KMS-11 (cell line): Measurements from ENCODE around the gene CCDC136.

Experiments used
- H2AFZ ChIP-seq: fragments of 200-600 bp; sonication (generic); 2 replicates; pipeline ENCODE4 v1.6.1; 2016; ENCODE audit warnings: antibody characterized with exemption, mixed run types, low read depth
- H3K27ac ChIP-seq: fragments of 200-600 bp; sonication (generic); 2 replicates; pipeline ENCODE4 v1.6.1; 2016; ENCODE audit warnings: mild to moderate bottlenecking, mixed run types
- H3K27me3 ChIP-seq: fragments of 200-600 bp; sonication (generic); 2 replicates; pipeline ENCODE4 v1.6.1; 2017; ENCODE audit warnings: mild to moderate bottlenecking, low read depth, mixed run types, moderate library complexity; ENCODE audit not compliant: insufficient read depth
- H3K36me3 ChIP-seq: fragments of 200-600 bp; sonication (generic); 2 replicates; pipeline ENCODE4 v1.6.1; 2017; ENCODE audit warnings: mild to moderate bottlenecking, mixed run types; ENCODE audit not compliant: insufficient read depth
- H3K4me1 ChIP-seq: fragments of 200-600 bp; sonication (generic); 2 replicates; pipeline ENCODE4 v1.6.1; 2016; ENCODE audit warnings: mild to moderate bottlenecking, low read depth, mixed run types; ENCODE audit not compliant: poor library complexity, severe bottlenecking
- H3K4me2 ChIP-seq: fragments of 200-600 bp; sonication (generic); 2 replicates; pipeline ENCODE4 v1.7.0; 2016; ENCODE audit warnings: mild to moderate bottlenecking, mixed run types
- H3K4me3 ChIP-seq: fragments of 200-600 bp; sonication (generic); IDR thresholded peaks from 2 replicates; pipeline ENCODE4 v1.6.1; 2017; ENCODE audit warnings: low read depth, low read length, mixed read lengths; ENCODE audit not compliant: insufficient read depth
- H3K79me2 ChIP-seq: fragments of 200-600 bp; sonication (generic); 2 replicates; pipeline ENCODE4 v1.6.1; 2016; ENCODE audit warnings: low read depth, mixed run types; ENCODE audit not compliant: insufficient read depth
- H3K9ac ChIP-seq: fragments of 200-600 bp; sonication (generic); 2 replicates; pipeline ENCODE4 v1.6.1; 2016; ENCODE audit warnings: mild to moderate bottlenecking, mixed run types
- H4K20me1 ChIP-seq: fragments of 200-600 bp; sonication (generic); 2 replicates; pipeline ENCODE4 v1.6.1; 2016; ENCODE audit warnings: mild to moderate bottlenecking, mixed run types; ENCODE audit not compliant: insufficient read depth
- TF ChIP-seq, protein P1 (sequence below): fragments of 200-600 bp; sonication (generic); conservative IDR thresholded peaks from 2 replicates; pipeline ENCODE4 v1.6.1; 2017; ENCODE audit warnings: low read depth, mild to moderate bottlenecking, antibody characterized with exemption, low read length, moderate library complexity, mixed read lengths

Gene CCDC136

GRCh38 chr7:128785738-128786137, 6.0 kb upstream of the CCDC136 start:
- no peaks in the 10 kb centered on the region for H4K20me1 ChIP-seq
- no peaks in the 10 kb centered on the region for H3K4me1 ChIP-seq
- no peak overlapping the region for H3K4me2 ChIP-seq
- H3K9ac ChIP-seq: no peak overlapping the region
- TF ChIP-seq, protein P1, sequence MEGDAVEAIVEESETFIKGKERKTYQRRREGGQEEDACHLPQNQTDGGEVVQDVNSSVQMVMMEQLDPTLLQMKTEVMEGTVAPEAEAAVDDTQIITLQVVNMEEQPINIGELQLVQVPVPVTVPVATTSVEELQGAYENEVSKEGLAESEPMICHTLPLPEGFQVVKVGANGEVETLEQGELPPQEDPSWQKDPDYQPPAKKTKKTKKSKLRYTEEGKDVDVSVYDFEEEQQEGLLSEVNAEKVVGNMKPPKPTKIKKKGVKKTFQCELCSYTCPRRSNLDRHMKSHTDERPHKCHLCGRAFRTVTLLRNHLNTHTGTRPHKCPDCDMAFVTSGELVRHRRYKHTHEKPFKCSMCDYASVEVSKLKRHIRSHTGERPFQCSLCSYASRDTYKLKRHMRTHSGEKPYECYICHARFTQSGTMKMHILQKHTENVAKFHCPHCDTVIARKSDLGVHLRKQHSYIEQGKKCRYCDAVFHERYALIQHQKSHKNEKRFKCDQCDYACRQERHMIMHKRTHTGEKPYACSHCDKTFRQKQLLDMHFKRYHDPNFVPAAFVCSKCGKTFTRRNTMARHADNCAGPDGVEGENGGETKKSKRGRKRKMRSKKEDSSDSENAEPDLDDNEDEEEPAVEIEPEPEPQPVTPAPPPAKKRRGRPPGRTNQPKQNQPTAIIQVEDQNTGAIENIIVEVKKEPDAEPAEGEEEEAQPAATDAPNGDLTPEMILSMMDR: no peak
- H2AFZ ChIP-seq: no peak overlapping the region
- no peak overlapping the region for H3K27ac ChIP-seq
- H3K4me3 ChIP-seq: no peak overlapping the region
- no peaks in the 10 kb centered on the region for H3K79me2 ChIP-seq
- peaks cover 11% of the 10 kb centered on the region; the same call in 1 of the 2 replicates for H3K27me3 ChIP-seq
- no peaks in the 10 kb centered on the region for H3K36me3 ChIP-seq

DNA sequence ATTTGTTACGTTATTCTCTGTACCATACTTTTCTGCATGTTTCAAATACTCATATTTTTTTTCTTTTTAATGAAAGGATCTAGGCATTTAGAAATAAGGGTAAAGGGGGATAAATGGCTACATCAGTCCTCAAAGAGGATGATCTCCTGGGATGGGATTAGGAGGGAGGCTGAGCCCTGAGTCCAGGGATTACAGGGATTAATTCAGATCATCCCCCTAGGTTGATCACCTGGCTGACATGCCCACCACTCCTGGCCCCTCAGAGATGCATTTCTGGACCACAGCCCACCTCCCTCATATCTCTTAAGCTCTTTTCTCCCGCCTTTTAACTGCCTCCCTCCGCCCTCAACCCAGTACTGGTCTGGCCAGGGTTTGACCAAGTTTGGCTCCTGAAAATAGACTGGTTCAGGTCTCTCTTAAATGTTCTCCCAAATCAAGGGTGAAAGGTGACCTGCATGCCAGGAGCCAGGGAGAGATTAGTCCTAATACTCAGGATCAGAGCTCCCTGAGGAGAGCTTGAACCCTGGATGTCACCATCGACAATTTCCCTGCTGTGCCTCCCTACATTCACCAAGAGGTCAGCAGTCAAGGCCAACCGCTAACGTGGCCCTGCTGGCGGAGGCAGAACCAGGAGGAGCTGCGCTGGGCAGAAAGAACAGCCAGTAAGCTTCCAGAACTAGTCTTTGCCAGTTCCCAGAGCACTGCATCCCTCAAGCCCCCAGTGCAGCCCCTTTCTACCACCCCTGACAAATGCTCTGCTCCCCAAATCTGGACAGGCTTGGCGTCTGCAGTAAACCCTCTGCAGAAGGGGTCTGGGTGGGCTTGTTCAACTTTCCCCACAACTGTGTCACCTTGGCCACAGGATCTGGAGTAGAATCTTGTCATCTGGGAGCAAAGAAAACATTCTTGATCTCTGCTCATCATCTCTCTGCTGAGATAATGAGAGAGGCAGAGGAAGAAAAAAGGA, 3.0 kb upstream of the CCDC136 start:
- Histone ChIP-seq H3K9ac (no peak overlapping the region), H2AFZ (no peak overlapping the region), H3K4me2 (no peak overlapping the region), H3K4me3 (no peak overlapping the region), H3K27ac (no peak overlapping the region), H4K20me1 (no peaks in the 10 kb centered on the region), H3K79me2 (no peaks in the 10 kb centered on the region), H3K27me3 (peaks cover 11% of the 10 kb centered on the region; the same call in 1 of the 2 replicates), H3K4me1 (peaks cover 10% of the 10 kb centered on the region), H3K36me3 (no peaks in the 10 kb centered on the region)
- TF ChIP-seq, protein P1: no peak

DNA sequence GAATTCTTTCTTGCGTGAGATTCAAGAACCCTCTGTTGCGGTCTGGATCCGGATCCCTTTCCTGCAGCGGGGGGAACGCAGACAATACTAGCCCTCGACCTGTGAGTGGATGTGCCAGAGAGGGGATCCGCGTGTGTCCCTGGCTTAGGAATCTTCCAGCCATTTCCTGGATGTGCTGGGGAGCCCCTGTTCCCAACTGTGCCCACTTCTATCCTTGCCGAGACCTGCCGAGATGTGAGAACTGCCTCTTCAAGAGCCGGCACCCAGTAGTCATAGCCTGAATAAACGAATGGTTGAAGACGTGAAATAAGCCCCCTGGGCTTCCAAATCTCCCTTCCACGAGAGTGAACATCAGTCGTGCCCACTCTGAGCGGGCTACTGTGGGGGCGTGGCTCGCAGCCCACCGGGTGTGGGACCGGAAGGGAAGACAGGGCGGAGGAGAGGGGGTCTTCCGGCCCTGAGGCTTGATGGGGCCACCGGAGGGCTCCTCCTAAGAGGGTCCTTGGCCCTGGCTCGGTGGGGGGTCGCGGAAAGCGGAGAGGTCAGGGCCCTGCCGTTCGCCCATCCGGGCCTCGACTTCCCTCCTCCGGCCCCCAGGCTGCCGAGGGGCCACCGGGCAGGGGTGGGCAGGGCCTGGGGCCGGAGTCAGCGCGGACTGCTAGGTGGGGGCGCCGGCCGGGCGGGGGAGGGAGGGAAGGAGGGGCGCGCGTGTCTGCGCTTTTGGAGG, 1.3 kb upstream of the CCDC136 start:
- H3K27me3 ChIP-seq: peaks cover 11% of the 10 kb centered on the region; the same call in 1 of the 2 replicates
- TF ChIP-seq, protein P1: no peak
- no peaks in the 10 kb centered on the region for H4K20me1 ChIP-seq
- no peaks in the 10 kb centered on the region for H3K36me3 ChIP-seq
- H3K79me2 ChIP-seq: no peaks in the 10 kb centered on the region
- H3K4me2 ChIP-seq: peak overlapping the region; percentile 53
- peaks cover 10% of the 10 kb centered on the region for H3K4me1 ChIP-seq
- peak overlapping the region; percentile 37; the same call in 1 of the 2 replicates for H3K9ac ChIP-seq
- H2AFZ ChIP-seq: peak overlapping the region; percentile 89
- H3K27ac ChIP-seq: no peak overlapping the region
- H3K4me3 ChIP-seq: no peak overlapping the region

DNA sequence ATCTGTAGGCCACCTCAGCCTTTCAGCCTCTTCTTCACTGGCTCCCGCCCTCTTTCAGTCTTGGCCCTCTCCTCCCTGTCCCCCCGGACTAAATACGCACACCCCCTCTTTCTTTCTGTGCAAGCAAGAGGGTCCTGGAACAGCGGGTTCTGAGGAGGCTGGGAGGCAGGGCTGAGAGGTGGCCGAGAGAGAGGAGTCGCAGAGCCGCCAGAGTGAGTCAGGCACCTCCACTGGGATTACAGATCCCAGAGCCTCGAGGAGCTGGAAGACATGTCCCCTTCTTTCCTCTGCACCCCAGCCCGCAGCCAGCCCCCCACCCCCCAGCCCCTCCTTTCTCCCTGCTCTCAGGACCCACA, 182 bp downstream of the CCDC136 start:
- Histone ChIP-seq H3K27ac (no peak overlapping the region), H2AFZ (peak overlapping the region; percentile 89), H4K20me1 (no peaks in the 10 kb centered on the region), H3K4me1 (peaks cover 10% of the 10 kb centered on the region), H3K4me3 (no peak overlapping the region), H3K4me2 (peak overlapping the region; percentile 88), H3K27me3 (peaks cover 11% of the 10 kb centered on the region; the same call in 1 of the 2 replicates), H3K9ac (peak overlapping the region; percentile 37; the same call in 1 of the 2 replicates), H3K79me2 (no peaks in the 10 kb centered on the region), H3K36me3 (no peaks in the 10 kb centered on the region)
- TF ChIP-seq, protein P1: no peak
